ENCODE results near the gene CALR. TPM values are rescaled to one million over a fixed set of nuclear protein-coding genes. Genes with fewer than 3 reads are reported as not detected.
"Not testable (repeated sequence)": the region's sequence is repeated elsewhere in the genome, so short reads cannot be mapped to it uniquely, and the experiment has no call there.

CALR gene
- total RNA-seq, 2 experiments from 2014 or later, result 875 to 886 TPM

DNA sequence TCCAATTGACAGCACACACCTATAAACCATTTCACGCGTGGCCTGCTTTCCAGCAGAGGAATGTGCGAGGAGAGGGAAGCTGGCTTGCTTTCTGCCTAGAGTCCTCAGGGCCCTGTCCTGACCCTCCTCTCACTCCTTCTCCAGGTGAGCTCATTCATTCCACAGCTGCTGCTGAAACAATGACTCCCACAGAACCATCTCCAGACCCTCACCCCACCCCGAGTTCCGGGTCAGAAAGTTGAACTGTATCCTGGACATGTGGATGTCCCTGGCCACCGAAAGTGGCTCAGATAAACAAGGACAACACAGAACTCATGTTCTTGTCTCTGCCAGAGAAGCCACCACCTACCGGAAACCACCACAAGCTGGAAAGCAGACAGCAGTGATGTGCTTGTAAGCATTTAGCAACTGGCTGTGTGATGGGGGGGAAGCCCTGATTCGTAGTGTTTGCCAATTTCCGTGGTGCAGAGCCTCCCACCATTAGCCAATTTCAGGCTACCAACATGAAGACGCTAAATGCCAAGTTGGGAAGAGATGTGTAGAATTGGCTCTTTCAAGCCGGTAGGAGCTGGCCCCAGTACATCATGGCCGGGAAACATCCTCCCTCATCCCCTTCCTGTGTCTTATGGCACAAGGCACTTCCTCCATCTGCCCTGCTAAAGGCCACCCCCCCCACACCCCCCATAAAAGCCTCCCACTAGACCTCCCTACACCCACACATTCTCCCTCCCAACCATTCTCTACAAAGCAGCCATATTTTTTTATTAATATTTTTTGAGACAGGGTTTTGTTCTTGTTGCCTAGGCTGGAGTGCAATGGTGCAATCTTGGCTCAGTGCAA, 24.3 kb upstream of the CALR start:
- POLR2A ChIA-PET, result interaction anchor here (0.6 to 3.1 kb wide), 10 partner anchors 13 to 191 kb away, joined by 3 to 20 read pairs (median 4); partner anchors contain the start of genes CALR, FARSA, GCDH and KLF1
- ATAC-seq (peak; percentile 85), DNase-seq (peak; percentile 80)
- H3K27ac Mint-ChIP-seq, result peak overlapping the region; percentile 98
- CTCF ChIA-PET, result interaction anchor here (1.0 to 3.8 kb wide), 10 partner anchors 13 to 157 kb away, joined by 3 to 23 read pairs (median 4); partner anchors contain the start of gene GCDH
- H3K9me3 Mint-ChIP-seq (ENCODE audit: insufficient read depth), result no peaks in the 10 kb centered on the region
- H3K4me3 Mint-ChIP-seq, result peak overlapping the region; percentile 57
- H3K36me3 Mint-ChIP-seq (ENCODE audit: low read depth), result peaks cover 5% of the 10 kb centered on the region
- peaks cover 37% of the 10 kb centered on the region for H3K4me1 Mint-ChIP-seq (ENCODE audit: low read depth)
- H3K27me3 Mint-ChIP-seq (ENCODE audit: low read depth), result peaks cover under 1% of the 10 kb centered on the region

DNA sequence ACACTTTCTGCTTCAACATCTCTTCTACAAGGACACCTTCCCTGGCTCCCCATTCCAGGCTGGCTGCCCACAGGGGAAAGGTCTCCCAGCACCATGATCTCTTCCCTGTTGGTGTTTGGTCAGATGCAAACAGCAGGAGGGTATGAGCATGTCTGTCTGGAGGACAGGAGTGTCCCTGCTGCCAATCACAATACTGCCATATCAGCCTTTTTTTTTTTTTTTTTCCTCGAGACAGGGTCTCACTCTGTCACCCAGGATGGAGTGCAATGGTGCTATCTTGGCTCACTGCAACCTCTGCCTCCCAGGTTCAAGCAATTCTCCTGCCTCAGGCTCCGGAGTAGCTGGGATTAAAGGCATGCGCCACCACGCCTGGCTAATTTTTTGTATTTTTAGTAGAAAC, 22.5 kb upstream of the CALR start:
- POLR2A ChIA-PET, result interaction anchor here (0.6 to 3.1 kb wide), 5 partner anchors 17 to 173 kb away, joined by 3 to 20 read pairs (median 6); partner anchors contain the start of genes CALR and GCDH

DNA sequence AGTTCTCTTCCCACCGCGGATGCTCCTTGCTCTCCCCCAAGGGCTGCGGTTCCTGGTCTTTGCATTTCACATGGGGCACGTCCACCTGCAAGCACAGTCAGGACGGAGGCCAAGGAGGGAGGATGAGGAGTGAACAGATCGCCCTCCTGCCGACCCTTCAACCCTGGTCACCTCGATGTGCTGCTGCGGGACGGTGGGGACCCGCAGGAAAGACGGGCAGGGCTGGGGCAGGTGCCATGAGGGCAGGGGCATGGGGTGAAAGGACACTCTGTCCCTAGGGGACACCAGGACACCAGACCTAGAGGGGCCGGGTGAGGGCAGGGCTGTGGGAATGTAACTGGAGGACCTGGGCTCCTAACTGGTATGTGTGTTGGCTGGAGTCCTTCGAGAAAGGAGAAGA, 20.2 kb upstream of the CALR start:
- H3K4me1 Mint-ChIP-seq (ENCODE audit: low read depth), result peaks cover 47% of the 10 kb centered on the region
- POLR2A ChIA-PET, result no interaction called here
- peaks cover 23% of the 10 kb centered on the region for H3K36me3 Mint-ChIP-seq (ENCODE audit: low read depth)
- ATAC-seq (no peak), DNase-seq (no peak)
- peaks cover 2% of the 10 kb centered on the region for H3K27me3 Mint-ChIP-seq (ENCODE audit: low read depth)
- peak overlapping the region; percentile 87 for H3K27ac Mint-ChIP-seq
- H3K4me3 Mint-ChIP-seq, result peak overlapping the region; percentile 74
- CTCF ChIA-PET, result interaction anchor here (0.8 to 1.4 kb wide), 2 partner anchors 10 to 33 kb away, joined by 3 to 4 read pairs; no protein-coding TSS in a partner anchor
- no peaks in the 10 kb centered on the region for H3K9me3 Mint-ChIP-seq (ENCODE audit: insufficient read depth)

More for the DNA sequence above, 22.5 kb upstream of the CALR start:
- peaks cover 49% of the 10 kb centered on the region for H3K4me1 Mint-ChIP-seq (ENCODE audit: low read depth)
- CTCF ChIA-PET, result interaction anchor here (0.7 to 3.8 kb wide), 4 partner anchors 19 to 182 kb away, joined by 3 to 23 read pairs (median 4); no protein-coding TSS in a partner anchor
- H3K27ac Mint-ChIP-seq, result peak overlapping the region; percentile 77
- H3K36me3 Mint-ChIP-seq (ENCODE audit: low read depth), result peaks cover 11% of the 10 kb centered on the region
- ATAC-seq; DNase-seq; H3K4me3 Mint-ChIP-seq; H3K27me3 Mint-ChIP-seq (ENCODE audit: low read depth); H3K9me3 Mint-ChIP-seq (ENCODE audit: insufficient read depth): not testable (repeated sequence)

DNA sequence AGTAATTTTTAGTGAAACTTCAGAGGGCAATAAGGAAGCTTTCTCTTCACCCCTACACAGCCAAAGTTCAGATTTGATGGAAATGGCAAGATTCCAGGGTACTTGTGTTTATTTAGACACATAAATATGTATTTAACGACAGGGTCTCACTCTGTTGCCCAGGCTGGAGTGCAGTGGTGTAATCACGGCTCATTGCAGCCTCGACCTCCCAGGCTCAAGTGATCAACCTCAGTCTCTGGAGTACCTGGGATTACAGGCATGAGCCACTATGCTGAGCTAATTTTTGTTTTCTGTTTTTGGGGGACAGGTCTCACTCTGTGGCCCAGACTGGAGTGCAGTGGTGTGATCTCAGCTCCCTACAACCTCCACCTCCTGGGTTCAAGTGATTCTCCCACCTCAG, 17.4 kb upstream of the CALR start:
- Mint-ChIP-seq H3K4me3 (no peak overlapping the region), H3K27ac (peak overlapping the region; percentile 14), H3K9me3 (ENCODE audit: insufficient read depth) (no peaks in the 10 kb centered on the region), H3K27me3 (ENCODE audit: low read depth) (peaks cover 2% of the 10 kb centered on the region), H3K36me3 (ENCODE audit: low read depth) (peaks cover 42% of the 10 kb centered on the region), H3K4me1 (ENCODE audit: low read depth) (peaks cover 24% of the 10 kb centered on the region)
- ChIA-PET CTCF (interaction anchor here (1.0 to 1.5 kb wide), 2 partner anchors 36 to 44 kb away, joined by 3 to 7 read pairs; no protein-coding TSS in a partner anchor), POLR2A (interaction anchor here (2.7 kb wide), 1 partner anchor 12 kb away, joined by 14 read pairs; the partner anchor contains the start of gene FARSA)
- ATAC-seq (no peak), DNase-seq (no peak)

DNA sequence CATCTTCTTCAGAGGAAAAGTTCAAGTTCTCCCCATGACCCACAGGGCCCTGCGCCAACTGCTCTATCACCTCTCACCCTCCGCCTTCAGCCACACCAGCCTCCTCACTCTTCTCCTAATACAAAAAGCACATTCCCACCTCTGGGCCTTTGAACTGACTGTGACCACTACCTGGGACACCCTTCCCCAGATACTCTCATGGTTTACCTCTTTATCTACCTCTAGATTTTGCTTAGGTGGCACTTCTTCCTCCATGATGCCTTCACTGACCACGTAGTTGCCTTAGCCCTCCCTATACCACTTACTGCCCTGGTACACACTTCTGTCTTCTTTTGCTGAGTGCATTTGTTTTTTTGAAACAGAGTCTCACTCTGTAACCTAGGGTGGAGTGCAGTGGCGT, 15.4 kb upstream of the CALR start:
- CTCF ChIA-PET, result interaction anchor here (1.5 kb wide), 1 partner anchor 42 kb away, joined by 4 read pairs; no protein-coding TSS in a partner anchor
- ATAC-seq (no peak), DNase-seq (no peak)
- peaks cover 23% of the 10 kb centered on the region for H3K4me1 Mint-ChIP-seq (ENCODE audit: low read depth)
- peaks cover 2% of the 10 kb centered on the region for H3K27me3 Mint-ChIP-seq (ENCODE audit: low read depth)
- H3K4me3 Mint-ChIP-seq, result no peak overlapping the region
- POLR2A ChIA-PET, result interaction anchor here (1.0 to 1.8 kb wide), 2 partner anchors 10 to 15 kb away, joined by 4 to 5 read pairs; partner anchors contain the start of gene FARSA
- H3K9me3 Mint-ChIP-seq (ENCODE audit: insufficient read depth), result no peaks in the 10 kb centered on the region
- peak overlapping the region; percentile 37 for H3K27ac Mint-ChIP-seq
- H3K36me3 Mint-ChIP-seq (ENCODE audit: low read depth), result peaks cover 53% of the 10 kb centered on the region

DNA sequence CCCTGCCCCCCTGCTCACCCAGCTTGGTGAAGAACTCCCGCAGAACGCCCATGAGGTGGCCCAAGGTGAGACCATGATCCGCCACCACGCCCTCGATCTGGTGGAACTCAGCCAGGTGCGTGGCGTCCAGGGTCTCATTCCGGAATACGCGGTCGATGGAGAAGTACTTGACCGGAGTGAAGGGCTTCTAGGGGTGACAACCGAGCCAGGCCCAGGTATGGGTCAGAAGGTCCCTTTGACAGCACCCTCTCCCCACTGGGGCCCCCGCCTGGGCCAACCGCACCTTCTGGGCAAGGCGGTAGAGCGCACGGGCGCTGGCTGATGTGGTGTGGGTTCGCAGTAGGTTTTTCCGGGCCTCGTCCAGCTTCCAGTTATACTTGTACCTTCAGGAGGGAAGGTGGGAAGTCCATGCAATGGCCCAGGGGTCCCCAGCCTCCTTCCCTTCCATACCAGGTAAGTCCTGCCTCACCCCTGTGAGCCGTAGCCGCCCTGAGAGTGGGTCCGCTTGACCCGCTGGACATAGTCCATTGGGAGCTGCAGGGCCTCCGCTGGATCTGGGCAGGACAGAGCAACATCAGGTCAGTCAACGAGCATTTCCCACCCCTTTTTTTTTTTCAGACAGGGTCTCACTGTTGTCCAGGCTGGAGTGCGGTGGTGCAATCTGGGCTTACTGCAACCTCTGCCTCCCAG, 13.6 kb upstream of the CALR start:
- no peak overlapping the region for H3K27ac Mint-ChIP-seq
- H3K4me1 Mint-ChIP-seq (ENCODE audit: low read depth), result peaks cover 7% of the 10 kb centered on the region
- POLR2A ChIA-PET, result interaction anchor here (1.0 kb wide), 1 partner anchor 8 kb away, joined by 3 read pairs; the partner anchor contains the start of gene FARSA
- H3K9me3 Mint-ChIP-seq (ENCODE audit: insufficient read depth), result no peaks in the 10 kb centered on the region
- no peak overlapping the region for H3K4me3 Mint-ChIP-seq
- ATAC-seq (no peak), DNase-seq (no peak)
- H3K27me3 Mint-ChIP-seq (ENCODE audit: low read depth), result no peaks in the 10 kb centered on the region
- peaks cover 59% of the 10 kb centered on the region for H3K36me3 Mint-ChIP-seq (ENCODE audit: low read depth)
- CTCF ChIA-PET, result no interaction called here

DNA sequence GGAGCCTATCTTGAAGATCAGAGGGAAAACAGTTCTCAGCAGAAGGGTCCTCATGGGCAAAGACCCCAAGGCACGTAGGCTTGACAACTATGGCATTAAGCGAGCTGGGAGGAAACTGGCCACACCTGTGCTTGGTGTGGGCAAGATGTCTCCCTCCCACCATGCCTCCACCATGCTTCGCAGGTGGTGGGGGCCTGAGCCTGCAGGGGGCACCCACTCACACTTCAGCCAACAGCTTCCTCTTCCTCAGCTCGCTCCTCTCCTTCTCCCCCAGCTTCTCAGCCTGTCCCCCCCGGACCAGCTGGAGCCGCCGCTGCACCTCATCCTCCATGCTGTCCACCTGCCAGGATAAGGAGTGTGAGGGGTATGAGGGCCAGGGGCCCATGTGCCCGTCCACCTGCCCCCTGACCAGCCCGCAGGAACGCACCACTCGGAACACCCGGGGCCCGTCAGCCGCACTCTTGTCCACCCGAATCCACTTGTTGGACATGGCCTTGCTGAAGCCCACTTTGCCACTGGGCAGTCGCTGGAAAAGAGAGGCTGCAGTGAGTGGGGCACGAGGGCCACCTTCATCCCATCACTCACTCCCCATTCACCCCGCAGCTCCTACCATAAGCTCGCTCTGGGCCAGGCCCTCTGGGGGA, 8.3 kb upstream of the CALR start:
- CTCF ChIA-PET, result interaction anchor here (0.9 to 2.2 kb wide), 3 partner anchors 16 to 45 kb away, joined by 3 to 8 read pairs (median 5); no protein-coding TSS in a partner anchor
- Mint-ChIP-seq H3K4me1 (ENCODE audit: low read depth) (peaks cover 20% of the 10 kb centered on the region), H3K36me3 (ENCODE audit: low read depth) (peaks cover 52% of the 10 kb centered on the region), H3K27me3 (ENCODE audit: low read depth) (no peaks in the 10 kb centered on the region), H3K27ac (no peak overlapping the region), H3K4me3 (no peak overlapping the region), H3K9me3 (ENCODE audit: insufficient read depth) (no peaks in the 10 kb centered on the region)
- POLR2A ChIA-PET, result interaction anchor here (0.5 to 1.3 kb wide), 3 partner anchors 8 to 16 kb away, joined by 3 to 4 read pairs (median 3); partner anchors contain the start of gene SYCE2
- no peak for ATAC-seq
- no peak for DNase-seq

DNA sequence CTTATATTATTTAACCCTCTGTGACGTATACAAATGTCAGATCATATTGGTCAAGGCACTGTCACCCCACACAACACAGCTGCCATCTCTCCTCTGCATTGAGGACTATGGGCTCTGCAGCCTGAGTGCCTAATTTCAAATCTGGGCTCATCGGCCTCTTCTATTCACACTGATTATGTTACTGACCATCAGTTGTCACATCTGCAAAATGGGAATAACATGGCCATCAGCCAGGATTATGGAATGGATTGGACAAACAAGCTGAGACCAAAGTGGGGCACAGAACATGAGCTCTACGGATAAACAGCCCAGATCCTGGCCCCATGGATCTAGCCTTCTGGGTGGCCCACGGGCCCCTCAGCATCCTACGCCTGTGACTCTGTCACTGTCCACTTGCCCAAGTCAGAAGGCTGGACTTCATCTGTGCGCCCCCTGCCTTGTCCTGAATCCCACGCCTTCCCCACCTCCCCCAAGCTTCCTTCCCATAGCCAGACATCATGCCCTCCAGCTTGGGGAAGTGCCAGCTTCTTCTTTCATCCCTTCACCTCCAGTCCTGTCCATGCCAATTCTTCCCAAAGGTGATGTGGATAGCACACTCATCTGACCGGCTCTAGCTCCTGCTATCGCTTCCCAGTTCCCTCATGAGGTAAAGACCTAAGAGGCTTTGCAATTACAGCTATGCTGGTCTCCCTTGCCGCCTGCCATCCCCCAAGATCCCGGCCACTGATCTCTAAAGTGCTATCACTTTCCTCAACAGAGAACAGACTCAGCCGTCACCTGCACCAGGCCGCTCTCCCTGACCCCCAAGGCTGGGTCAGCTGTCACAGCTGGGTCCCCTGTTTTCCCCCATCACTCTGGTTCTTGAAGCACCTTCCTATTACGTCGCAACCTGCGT, 5.8 kb upstream of the CALR start:
- no peaks in the 10 kb centered on the region for H3K27me3 Mint-ChIP-seq (ENCODE audit: low read depth)
- peak overlapping the region; percentile 96 for H3K4me3 Mint-ChIP-seq
- H3K9me3 Mint-ChIP-seq (ENCODE audit: insufficient read depth), result no peaks in the 10 kb centered on the region

DNA sequence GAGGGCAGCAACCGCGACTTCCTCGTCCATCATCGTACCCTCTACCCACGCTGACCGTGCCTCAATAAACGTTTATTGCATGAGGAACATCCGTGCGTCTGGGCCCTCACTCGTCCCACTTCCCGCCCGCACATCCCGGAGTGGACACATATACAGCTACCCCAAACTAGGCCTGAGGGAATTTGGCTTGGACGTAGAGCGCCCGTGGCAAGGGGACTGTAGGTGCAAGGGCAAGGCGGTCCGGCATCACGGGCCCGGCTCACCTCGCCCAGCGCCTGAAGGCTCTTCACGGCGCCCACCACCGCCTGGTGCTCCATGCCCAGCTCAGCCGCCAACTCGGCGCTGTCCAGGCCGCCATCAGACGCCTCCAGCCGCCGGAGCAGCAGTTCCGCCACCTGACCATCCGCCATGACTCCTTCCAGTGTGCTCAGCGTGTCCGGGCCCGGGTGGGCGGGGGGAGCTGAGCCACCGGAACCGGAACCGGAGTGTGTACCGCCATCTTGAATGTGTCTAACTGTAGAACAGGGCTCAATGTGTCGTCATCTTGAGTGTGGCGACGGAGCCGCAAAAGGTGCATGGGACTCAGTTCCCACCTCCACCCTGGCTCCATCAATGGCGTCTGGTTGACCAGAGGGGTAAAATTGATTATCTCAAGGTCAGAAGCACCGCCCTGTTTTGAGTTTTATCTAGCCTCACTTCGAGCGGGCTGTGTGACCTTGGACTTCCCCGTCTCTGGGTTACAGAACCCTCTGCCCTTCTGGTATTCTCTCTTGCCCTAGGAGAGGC, 4.9 kb upstream of the CALR start, which contains the start of gene FARSA:
TSS of gene FARSA (minus strand) at position 425 of the 786 bp plus-strand sequence. CDS start at position 410, 15 bp downstream.
- Mint-ChIP-seq H3K9me3 (ENCODE audit: insufficient read depth) (no peaks in the 10 kb centered on the region), H3K27me3 (ENCODE audit: low read depth) (no peaks in the 10 kb centered on the region), H3K36me3 (ENCODE audit: low read depth) (peaks cover 36% of the 10 kb centered on the region), H3K4me3 (peak within 1 kb of the TSS; percentile 96), H3K4me1 (ENCODE audit: low read depth) (peaks cover 41% of the 10 kb centered on the region), H3K27ac (peak within 1 kb of the TSS; percentile 91)
- POLR2A ChIA-PET, result interaction anchor here (0.6 to 2.0 kb wide), 13 partner anchors 9 to 172 kb away, joined by 3 to 14 read pairs (median 3); partner anchors contain the start of genes GCDH, JUNB and SYCE2
- CTCF ChIA-PET, result interaction anchor here (0.6 to 3.3 kb wide), 5 partner anchors 21 to 171 kb away, joined by 3 to 22 read pairs (median 3); no protein-coding TSS in a partner anchor
- peak; percentile 95 for DNase-seq
- peak; percentile 65 for ATAC-seq

More for the DNA sequence above, 5.8 kb upstream of the CALR start:
- peaks cover 39% of the 10 kb centered on the region for H3K36me3 Mint-ChIP-seq (ENCODE audit: low read depth)
- ChIA-PET POLR2A (interaction anchor here (0.6 to 2.0 kb wide), 10 partner anchors 8 to 173 kb away, joined by 3 to 14 read pairs (median 4); partner anchors contain the start of genes GCDH and SYCE2), CTCF (interaction anchor here (0.6 to 3.3 kb wide), 7 partner anchors 13 to 172 kb away, joined by 3 to 22 read pairs (median 4); partner anchors contain the start of gene SYCE2)
- ATAC-seq (peak; percentile 9), DNase-seq (peak; percentile 40)
- peaks cover 36% of the 10 kb centered on the region for H3K4me1 Mint-ChIP-seq (ENCODE audit: low read depth)
- peak overlapping the region; percentile 91 for H3K27ac Mint-ChIP-seq
